ENCODE data around the gene ENTPD7. TPM values are rescaled to one million over a fixed set of nuclear protein-coding genes. Genes with fewer than 3 reads are reported as not detected.
A peak's percentile ranks its signal among the peaks of the same experiment; 100 is the strongest.

The ENTPD7 gene
- total and polyA plus RNA-seq, 2 donors (not counting 1 experiment from before 2014, with no cell fraction given): 0.75 to 6.2 TPM

DNA sequence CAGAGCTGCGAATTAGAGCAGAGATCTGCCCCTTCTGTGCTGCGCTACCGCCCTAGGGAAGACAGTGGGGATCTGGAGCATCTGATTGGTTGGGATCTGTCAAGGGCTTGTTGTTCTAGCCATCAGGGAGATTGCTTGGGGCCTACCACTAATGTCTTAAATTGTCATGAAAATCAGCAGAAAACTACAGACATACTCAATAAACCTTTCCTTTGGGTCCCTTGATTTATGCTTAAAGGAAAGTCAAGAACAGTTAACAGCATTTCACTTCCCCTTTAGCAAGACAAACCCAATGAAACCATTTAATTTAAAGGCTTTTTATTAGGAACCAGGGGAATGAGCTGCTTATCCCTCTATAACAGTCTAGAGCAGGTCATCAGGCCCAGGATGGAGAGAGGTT lies 49.1 kb upstream of the ENTPD7 start:
- Histone ChIP-seq H3K9me3 (ENCODE audit: control extremely low read depth in 1 of 3, control insufficient read depth in 2 of 3, insufficient read depth in 1 of 3, low read length in 2 of 3) (no peaks in the 10 kb centered on the region), H4K20me1 (ENCODE audit: control insufficient read depth, insufficient read depth, low read length, poor library complexity, severe bottlenecking) (peaks cover 11% of the 10 kb centered on the region), H3K4me1 (ENCODE audit: control insufficient read depth in 2 of 2, insufficient read depth in 2 of 2, low read length in 2 of 2) (peaks cover 6 to 25% of the 10 kb centered on the region in 2 donors), H3K4me2 (replicated peaks; ENCODE audit: low read depth, low read length, poor library complexity, severe bottlenecking) (no peak overlapping the region), H2AFZ (ENCODE audit: insufficient read depth, low read depth, low read length, poor library complexity, severe bottlenecking) (no peak overlapping the region), H3K27me3 (replicated peaks in 1 of 4; ENCODE audit: control extremely low read depth in 1 of 4, control insufficient read depth in 3 of 4, insufficient read depth in 4 of 4, low read length in 3 of 4) (no peaks in the 10 kb centered on the region), H3K79me2 (ENCODE audit: control insufficient read depth, insufficient read depth, low read length) (peaks cover 39% of the 10 kb centered on the region), H3K4me3 (ENCODE audit: control extremely low read depth in 1 of 5, extremely low read depth in 1 of 5, insufficient read depth in 1 of 5, low read depth in 2 of 5, low read length in 4 of 5) (no peak overlapping the region), H3K36me3 (replicated peaks in 1 of 2; ENCODE audit: control extremely low read depth in 1 of 2, control insufficient read depth in 1 of 2, extremely low read depth in 1 of 2, insufficient read depth in 2 of 2, low read length in 1 of 2) (peaks cover 0 to 33% of the 10 kb centered on the region in 2 experiments), H3K9ac (ENCODE audit: low read length) (no peak overlapping the region), H3K27ac (ENCODE audit: low read length in 2 of 2) (no peak overlapping the region)
- TF ChIP-seq EZH2 (IDR thresholded peaks at IDR 0.05; ENCODE audit: borderline replicate concordance, insufficient read depth, low read depth, low read length, poor library complexity, severe bottlenecking): no peak
- TF ChIP-seq, protein P1, sequence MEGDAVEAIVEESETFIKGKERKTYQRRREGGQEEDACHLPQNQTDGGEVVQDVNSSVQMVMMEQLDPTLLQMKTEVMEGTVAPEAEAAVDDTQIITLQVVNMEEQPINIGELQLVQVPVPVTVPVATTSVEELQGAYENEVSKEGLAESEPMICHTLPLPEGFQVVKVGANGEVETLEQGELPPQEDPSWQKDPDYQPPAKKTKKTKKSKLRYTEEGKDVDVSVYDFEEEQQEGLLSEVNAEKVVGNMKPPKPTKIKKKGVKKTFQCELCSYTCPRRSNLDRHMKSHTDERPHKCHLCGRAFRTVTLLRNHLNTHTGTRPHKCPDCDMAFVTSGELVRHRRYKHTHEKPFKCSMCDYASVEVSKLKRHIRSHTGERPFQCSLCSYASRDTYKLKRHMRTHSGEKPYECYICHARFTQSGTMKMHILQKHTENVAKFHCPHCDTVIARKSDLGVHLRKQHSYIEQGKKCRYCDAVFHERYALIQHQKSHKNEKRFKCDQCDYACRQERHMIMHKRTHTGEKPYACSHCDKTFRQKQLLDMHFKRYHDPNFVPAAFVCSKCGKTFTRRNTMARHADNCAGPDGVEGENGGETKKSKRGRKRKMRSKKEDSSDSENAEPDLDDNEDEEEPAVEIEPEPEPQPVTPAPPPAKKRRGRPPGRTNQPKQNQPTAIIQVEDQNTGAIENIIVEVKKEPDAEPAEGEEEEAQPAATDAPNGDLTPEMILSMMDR (IDR thresholded peaks at IDR 0.05): no peak
- intact Hi-C loops (cut with micrococcal nuclease): loop anchor here (10.0 kb wide), 1 partner anchor 575 kb away; the partner anchor contains the start of gene ERLIN1
- Mint-ChIP-seq H3K4me1 (peaks cover 40% of the 10 kb centered on the region), H3K9me3 (ENCODE audit: insufficient read depth) (no peaks in the 10 kb centered on the region), H3K27me3 (no peaks in the 10 kb centered on the region), H3K4me3 (no peak overlapping the region), H3K27ac (peak overlapping the region; percentile 33)
- ChIA-PET CTCF (interaction anchor here (1.1 to 15.3 kb wide), 4 partner anchors 8 to 1143 kb away, joined by 3 to 353 read pairs (median 54); no protein-coding TSS in a partner anchor), POLR2A (interaction anchor here (0.9 kb wide), 1 partner anchor 40 kb away, joined by 3 read pairs; no protein-coding TSS in a partner anchor)
- WGBS (ENCODE audit: insufficient coverage): no CpG with 5 or more reads among the region's 3 CpGs
- DNase-seq: no peak
- no peak for ATAC-seq (ENCODE audit: low read depth)

DNA sequence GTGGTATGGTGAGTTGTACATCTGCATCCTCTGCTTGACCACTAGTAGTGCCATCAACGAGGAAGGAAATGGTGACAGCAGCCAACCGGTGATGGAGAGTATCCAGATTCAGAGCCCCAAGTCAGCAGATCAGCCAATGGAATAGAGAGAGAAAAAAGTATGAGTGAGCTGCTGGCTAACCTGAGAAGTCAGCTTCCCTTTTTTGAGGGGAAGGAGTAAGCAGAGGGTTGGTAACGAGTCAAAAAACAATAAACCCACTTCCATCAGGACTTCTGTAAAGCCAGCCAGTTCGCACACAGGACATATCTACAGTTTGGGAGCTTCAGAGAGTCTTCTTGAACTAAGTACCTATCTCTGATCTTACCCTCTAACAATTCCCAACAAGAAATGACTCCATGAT lies 48.0 kb upstream of the ENTPD7 start:
- Histone ChIP-seq H3K9me3 (ENCODE audit: control extremely low read depth in 1 of 3, control insufficient read depth in 2 of 3, insufficient read depth in 1 of 3, low read length in 2 of 3) (no peaks in the 10 kb centered on the region), H2AFZ (ENCODE audit: insufficient read depth, low read depth, low read length, poor library complexity, severe bottlenecking) (no peak overlapping the region), H3K4me3 (ENCODE audit: control extremely low read depth in 1 of 5, extremely low read depth in 1 of 5, insufficient read depth in 1 of 5, low read depth in 2 of 5, low read length in 4 of 5) (no peak overlapping the region), H3K4me2 (replicated peaks; ENCODE audit: low read depth, low read length, poor library complexity, severe bottlenecking) (no peak overlapping the region), H3K9ac (ENCODE audit: low read length) (no peak overlapping the region), H3K79me2 (ENCODE audit: control insufficient read depth, insufficient read depth, low read length) (peaks cover 49% of the 10 kb centered on the region), H3K4me1 (ENCODE audit: control insufficient read depth in 2 of 2, insufficient read depth in 2 of 2, low read length in 2 of 2) (peaks cover 6 to 25% of the 10 kb centered on the region in 2 donors), H3K27ac (ENCODE audit: low read length in 2 of 2) (peak overlapping the region in 1 of 2 donors; percentile 19), H3K36me3 (replicated peaks in 1 of 2; ENCODE audit: control extremely low read depth in 1 of 2, control insufficient read depth in 1 of 2, extremely low read depth in 1 of 2, insufficient read depth in 2 of 2, low read length in 1 of 2) (peaks cover 0 to 36% of the 10 kb centered on the region in 2 experiments), H3K27me3 (replicated peaks in 1 of 4; ENCODE audit: control extremely low read depth in 1 of 4, control insufficient read depth in 3 of 4, insufficient read depth in 4 of 4, low read length in 3 of 4) (no peaks in the 10 kb centered on the region), H4K20me1 (ENCODE audit: control insufficient read depth, insufficient read depth, low read length, poor library complexity, severe bottlenecking) (peaks cover 11% of the 10 kb centered on the region)
- intact Hi-C loops (cut with micrococcal nuclease): loop anchor here (10.0 kb wide), 1 partner anchor 573 kb away; the partner anchor contains the start of gene ERLIN1
- Mint-ChIP-seq H3K27ac (peak overlapping the region; percentile 47), H3K9me3 (ENCODE audit: insufficient read depth) (no peaks in the 10 kb centered on the region), H3K4me1 (peaks cover 46% of the 10 kb centered on the region), H3K27me3 (no peaks in the 10 kb centered on the region), H3K4me3 (no peak overlapping the region)
- WGBS (ENCODE audit: insufficient coverage): 29% methylated on average over 3 of the region's 4 CpGs
- ATAC-seq (ENCODE audit: low read depth): no peak
- no peak for TF ChIP-seq EZH2 (IDR thresholded peaks at IDR 0.05; ENCODE audit: borderline replicate concordance, insufficient read depth, low read depth, low read length, poor library complexity, severe bottlenecking)
- TF ChIP-seq, protein P1 (IDR thresholded peaks at IDR 0.05): no peak
- ChIA-PET POLR2A (interaction anchor here (0.6 kb wide), 1 partner anchor 94 kb away, joined by 5 read pairs; no protein-coding TSS in a partner anchor), CTCF (interaction anchor here (0.7 to 15.3 kb wide), 21 partner anchors 8 to 1144 kb away, joined by 3 to 353 read pairs (median 5); partner anchors contain the start of genes COX15, CUTC, GOT1 and SLC25A28)
- DNase-seq: no peak

Measured in B cell (primary cell).